Measurements from ENCODE around the gene PRPF38B. TPM values are rescaled to one million over a fixed set of nuclear protein-coding genes. Genes with fewer than 3 reads are reported as not detected.
"Not testable (repeated sequence)": the region's sequence is repeated elsewhere in the genome, so short reads cannot be mapped to it uniquely, and the experiment has no call there.

Gene PRPF38B
- total and polyA plus RNA-seq, 2 of the 4 experiments (the other 2 are of a cell fraction), result 9.0 to 19.3 TPM

GRCh38 chr1:108667422-108667821, 24.7 kb upstream of the PRPF38B start:
- H3K27me3 ChIP-seq (ENCODE audit: control insufficient read depth, insufficient read depth, low read length); H2AK5ac ChIP-seq (ENCODE audit: low read depth, low read length); H2AK9ac ChIP-seq (replicated peaks; ENCODE audit: low read depth, low read length, poor library complexity); H3K9me1 ChIP-seq (ENCODE audit: insufficient read depth, low read length); H2BK120ac ChIP-seq (ENCODE audit: low read depth, low read length); H4K8ac ChIP-seq (ENCODE audit: low read depth in 2 of 2, low read length in 2 of 2); CTCF ChIA-PET; H2AFZ ChIP-seq (replicated peaks; ENCODE audit: low read length, poor library complexity); H3K4me1 ChIP-seq (ENCODE audit: control insufficient read depth, insufficient read depth, low read length); H3K4me2 ChIP-seq (ENCODE audit: low read depth, low read length); H3K27ac ChIP-seq (ENCODE audit: insufficient read depth, low read length); H2BK15ac ChIP-seq (ENCODE audit: low read depth, low read length); H3K23ac ChIP-seq (ENCODE audit: low read depth, low read length); H2BK5ac ChIP-seq (ENCODE audit: low read depth, low read length, poor library complexity, severe bottlenecking); H3K36me3 ChIP-seq (ENCODE audit: control insufficient read depth, insufficient read depth, low read length); H4K91ac ChIP-seq (ENCODE audit: insufficient read depth, low read depth, low read length); H2BK20ac ChIP-seq (ENCODE audit: low read depth, low read length); H4K5ac ChIP-seq (ENCODE audit: low read depth, low read length); H3K56ac ChIP-seq (ENCODE audit: extremely low read depth, insufficient read depth, low read length); H3K9ac ChIP-seq (ENCODE audit: low read depth, low read length); H3K79me1 ChIP-seq (ENCODE audit: low read depth in 1 of 2, low read length in 2 of 2); BruUV-seq (replicated peaks); in situ Hi-C loops (cut with MboI; ENCODE audit: low sequenced_read_pairs); H4K20me1 ChIP-seq (ENCODE audit: insufficient read depth, low read length); POLR2A ChIA-PET (ENCODE audit: unreplicated experiment); ATAC-seq (ENCODE audit: low read depth); H3K4ac ChIP-seq (ENCODE audit: low read depth, low read length); dilution Hi-C loops (cut with HindIII; ENCODE audit: low sequenced_read_pairs, unreplicated experiment); H3K18ac ChIP-seq (ENCODE audit: low read depth, low read length); intact Hi-C loops (cut with micrococcal nuclease); H3K14ac ChIP-seq (replicated peaks; ENCODE audit: low read depth, low read length); H3K4me3 ChIP-seq (ENCODE audit: insufficient read depth, low read depth, low read length); DNase-seq; H3K9me3 ChIP-seq (ENCODE audit: control insufficient read depth, insufficient read depth, low read length): not testable (repeated sequence)
- 97% methylated on average over 19 of the region's 28 CpGs; no CpG with 5 or more reads in 1 of the 2 experiments for WGBS, 2 experiments (ENCODE audit: extremely low coverage in 2 of 2, insufficient read length in 1 of 2)

All from IMR-90 (cell line).